Naive thymus-derived CD4-positive, alpha-beta T cell (primary cell): ENCODE results near the gene DAPK1. TPM values are rescaled to one million over a fixed set of nuclear protein-coding genes. Genes with fewer than 3 reads are reported as not detected.

ENCODE experiments used
- ATAC-seq: fragments of 150-1000 bp; cut with Tn5 transposase; 2 replicates; pipeline ENCODE4 v1.10.0; 2021; ENCODE audit warnings: mild to moderate bottlenecking, moderate library complexity
- CTCF ChIA-PET: fragments of 350-600 bp; sonication (Branson Sonifier 250); formaldehyde crosslinking; loops from one replicate; lab custom pipeline; 2021; ENCODE audit warnings: antibody characterized with exemption; lab: Charles Lee
- POLR2A ChIA-PET: fragments of 350-600 bp; sonication (Branson Sonifier 250); formaldehyde crosslinking; loops from one replicate; lab custom pipeline; 2021; ENCODE audit warnings: antibody characterized with exemption, inconsistent platforms; lab: Charles Lee
- DNase-seq, 9 donors: peaks; one replicate each; pipeline versions ENCODE4 v3.0.0 to v3.0.0-alpha.2; 2020 to 2022; ENCODE audit warnings: mixed read lengths in 1 of 9
- H3K27ac ChIP-seq: one replicate; pipeline ENCODE4 v1.7.0; 2013; ENCODE audit warnings: mild to moderate bottlenecking, low read depth, low read length, moderate library complexity
- H3K27me3 ChIP-seq, 2 donors: one replicate each; pipeline ENCODE4 v1.7.0; 2013; ENCODE audit warnings: low read length in 2 of 2, mild to moderate bottlenecking in 2 of 2, moderate library complexity in 2 of 2; ENCODE audit not compliant: control insufficient read depth in 2 of 2, insufficient read depth in 2 of 2
- H3K36me3 ChIP-seq, 3 experiments: 1 replicate in 2 of 3; 2 replicates in 1 of 3; pipeline ENCODE4 v1.7.0; 2013; ENCODE audit warnings: low read length in 3 of 3, mild to moderate bottlenecking in 3 of 3, moderate library complexity in 1 of 3; ENCODE audit not compliant: insufficient read depth in 3 of 3, control insufficient read depth in 2 of 3
- H3K4me1 ChIP-seq, 2 donors: one replicate each; pipeline ENCODE4 v1.7.0; 2013; ENCODE audit warnings: low read length in 2 of 2, mild to moderate bottlenecking in 2 of 2, moderate library complexity in 1 of 2; ENCODE audit not compliant: control insufficient read depth in 2 of 2, insufficient read depth in 2 of 2
- H3K4me3 ChIP-seq: 2 replicates; pipeline ENCODE4 v1.7.0; 2013; ENCODE audit warnings: mild to moderate bottlenecking, low read length
- H3K9me3 ChIP-seq, 3 experiments: 1 replicate in 2 of 3; 2 replicates in 1 of 3; pipeline ENCODE4 v1.7.0; 2013; ENCODE audit warnings: low read length in 3 of 3; ENCODE audit not compliant: control insufficient read depth in 2 of 3
- H3K27ac Mint-ChIP-seq, 9 donors: one replicate each; pipeline ENCODE4 v1.8.0; 2020 to 2022; ENCODE audit warnings: mixed read lengths in 9 of 9, mild to moderate bottlenecking in 8 of 9, moderate library complexity in 5 of 9, inconsistent platforms in 2 of 9
- H3K27me3 Mint-ChIP-seq, 5 donors: one replicate each; pipeline ENCODE4 v1.8.0; 2021 to 2022; ENCODE audit warnings: mixed read lengths in 5 of 5, mild to moderate bottlenecking in 1 of 5
- H3K36me3 Mint-ChIP-seq, 5 donors: one replicate each; pipeline ENCODE4 v1.8.0; 2020 to 2022; ENCODE audit warnings: mixed read lengths in 5 of 5, mild to moderate bottlenecking in 3 of 5, inconsistent platforms in 1 of 5
- H3K4me1 Mint-ChIP-seq, 7 donors: one replicate each; pipeline ENCODE4 v1.8.0; 2020 to 2022; ENCODE audit warnings: mixed read lengths in 7 of 7, mild to moderate bottlenecking in 3 of 7, inconsistent platforms in 1 of 7
- H3K4me3 Mint-ChIP-seq, 10 donors: one replicate each; pipeline ENCODE4 v1.8.0; 2020 to 2022; ENCODE audit warnings: mild to moderate bottlenecking in 10 of 10, mixed read lengths in 10 of 10, moderate library complexity in 6 of 10, inconsistent platforms in 2 of 10
- H3K9me3 Mint-ChIP-seq, 11 donors: one replicate each; pipeline ENCODE4 v1.8.0; 2020 to 2022; ENCODE audit warnings: mixed read lengths in 11 of 11, mild to moderate bottlenecking in 4 of 11, inconsistent platforms in 1 of 11, moderate library complexity in 1 of 11
- intact Hi-C, 2 donors: fragments of 100-400 bp; cut with micrococcal nuclease; formaldehyde crosslinking; loops; one replicate each; pipeline ENCODE4 v1.15.1; 2023
- polyA plus RNA-seq, 2 donors: library from polyadenylated mRNA; unstranded; fragments of 300-500 nt; fragmentation: Illumina TruSeq; gene quantifications; one replicate each; pipeline ENCODE4 v1.2.3, GENCODE V29; 2021
- total RNA-seq, 6 experiments: library from RNA in 5 of 6; stranded (reverse) in 5 of 6; gene quantifications; 1 replicate in 5 of 6; 2 replicates in 1 of 6; pipeline ENCODE4 v1.2.3 and lab custom pipeline; 2021 to 2026

Gene DAPK1
- total and polyA plus RNA-seq, 7 experiments from 2014 or later: 0.20 to 44.8 (median 1.9) TPM

GRCh38 chr9:87515006-87515405, 17.3 kb downstream of the DAPK1 start:
- H3K27me3 ChIP-seq: no peaks in the 10 kb centered on the region
- CTCF ChIA-PET: no interaction called here
- H3K9me3 ChIP-seq: no peaks in the 10 kb centered on the region
- Mint-ChIP-seq H3K9me3 (peaks cover 0 to 5% (median 0%) of the 10 kb centered on the region in 11 donors), H3K27ac (no peak overlapping the region), H3K4me3 (no peak overlapping the region), H3K36me3 (peaks cover 0 to 3% (median 0%) of the 10 kb centered on the region in 5 donors), H3K27me3 (peaks cover 0 to 29% (median 9%) of the 10 kb centered on the region in 5 donors), H3K4me1 (peaks cover 0 to 6% (median 3%) of the 10 kb centered on the region in 7 donors)
- DNase-seq (no peak), ATAC-seq (no peak)
- intact Hi-C loops: no loop called here
- no peak overlapping the region for H3K27ac ChIP-seq
- POLR2A ChIA-PET: no interaction called here
- H3K4me1 ChIP-seq: no peaks in the 10 kb centered on the region
- no peaks in the 10 kb centered on the region for H3K36me3 ChIP-seq
- no peak overlapping the region for H3K4me3 ChIP-seq

DNA sequence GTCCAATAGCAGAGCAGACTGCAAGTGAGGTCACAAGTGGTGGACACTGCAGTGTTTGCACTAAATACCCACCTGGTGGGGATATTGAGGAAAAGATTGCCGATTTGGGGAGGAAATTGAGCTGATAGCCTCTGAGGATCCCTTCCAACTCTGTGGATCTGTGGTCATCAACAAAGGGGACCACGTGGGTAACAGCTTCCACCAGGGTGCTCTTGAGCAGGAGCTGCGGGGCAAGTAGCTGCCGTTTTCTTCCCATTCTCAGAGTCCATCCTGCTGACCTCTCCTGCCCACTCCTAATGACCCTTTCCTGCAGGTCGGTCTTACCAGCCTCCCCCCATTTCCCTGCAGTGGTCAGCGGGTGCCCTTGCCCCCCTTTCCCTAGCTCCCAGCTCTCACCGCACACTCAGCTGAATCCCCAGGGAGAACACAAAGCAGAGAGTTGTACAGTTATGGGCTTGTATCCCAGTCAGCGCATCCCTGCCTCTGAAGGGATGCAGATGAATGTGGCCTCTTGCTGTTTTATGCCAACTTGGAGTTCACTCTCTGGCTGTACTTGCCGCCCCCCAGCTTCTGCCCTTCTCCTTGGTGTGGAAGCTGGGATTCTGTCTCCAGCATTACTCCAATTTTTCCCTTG, 18.0 kb downstream of the DAPK1 start:
- POLR2A ChIA-PET: interaction anchor here (0.6 kb wide), 1 partner anchor 1141 kb away, joined by 3 read pairs; no protein-coding TSS in a partner anchor
- Mint-ChIP-seq H3K27ac (peak overlapping the region in 1 of 9 donors; percentile 37), H3K9me3 (peaks cover 0 to 5% (median 0%) of the 10 kb centered on the region in 11 donors), H3K4me3 (no peak overlapping the region), H3K36me3 (peaks cover 0 to 3% (median 0%) of the 10 kb centered on the region in 5 donors), H3K4me1 (peaks cover 0 to 10% (median 8%) of the 10 kb centered on the region in 7 donors), H3K27me3 (peaks cover 0 to 27% (median 9%) of the 10 kb centered on the region in 5 donors)
- DNase-seq (no peak), ATAC-seq (no peak)
- Histone ChIP-seq H3K27ac (no peak overlapping the region), H3K9me3 (no peaks in the 10 kb centered on the region), H3K27me3 (no peaks in the 10 kb centered on the region), H3K4me1 (no peaks in the 10 kb centered on the region), H3K36me3 (no peaks in the 10 kb centered on the region), H3K4me3 (no peak overlapping the region)
- CTCF ChIA-PET: interaction anchor here (0.6 kb wide), 1 partner anchor 34 kb away, joined by 3 read pairs; no protein-coding TSS in a partner anchor
- intact Hi-C loops: no loop called here

GRCh38 chr9:87516222-87516925, 18.7 kb downstream of the DAPK1 start:
- POLR2A ChIA-PET: interaction anchor here (0.6 kb wide), 1 partner anchor 1142 kb away, joined by 3 read pairs; no protein-coding TSS in a partner anchor
- DNase-seq (no peak), ATAC-seq (peak; percentile 86)
- H3K4me1 ChIP-seq: no peaks in the 10 kb centered on the region
- Mint-ChIP-seq H3K27ac (no peak overlapping the region), H3K36me3 (no peaks in the 10 kb centered on the region), H3K27me3 (peaks cover 0 to 27% (median 6%) of the 10 kb centered on the region in 5 donors), H3K4me3 (no peak overlapping the region), H3K9me3 (peaks cover 0 to 2% (median 0%) of the 10 kb centered on the region in 11 donors), H3K4me1 (peaks cover 0 to 10% (median 8%) of the 10 kb centered on the region in 7 donors)
- CTCF ChIA-PET: interaction anchor here (0.6 kb wide), 1 partner anchor 33 kb away, joined by 3 read pairs; no protein-coding TSS in a partner anchor
- no peaks in the 10 kb centered on the region for H3K36me3 ChIP-seq
- no peaks in the 10 kb centered on the region for H3K9me3 ChIP-seq
- H3K27ac ChIP-seq: no peak overlapping the region
- no peaks in the 10 kb centered on the region for H3K27me3 ChIP-seq
- H3K4me3 ChIP-seq: no peak overlapping the region
- intact Hi-C loops: no loop called here

- no peak overlapping the region for H3K27ac Mint-ChIP-seq
- no peaks in the 10 kb centered on the region for H3K36me3 Mint-ChIP-seq
- H3K9me3 ChIP-seq: no peaks in the 10 kb centered on the region
- CTCF ChIA-PET: no interaction called here
- peaks cover 0 to 10% (median 8%) of the 10 kb centered on the region in 7 donors for H3K4me1 Mint-ChIP-seq
- H3K27me3 Mint-ChIP-seq: peaks cover 0 to 26% (median 8%) of the 10 kb centered on the region in 5 donors
- no peak for DNase-seq
- H3K4me3 ChIP-seq: no peak overlapping the region
- H3K9me3 Mint-ChIP-seq: peaks cover 0 to 5% (median 0%) of the 10 kb centered on the region in 11 donors
- H3K4me1 ChIP-seq: no peaks in the 10 kb centered on the region
- peak; percentile 10 for ATAC-seq
- intact Hi-C loops: no loop called here
- no peaks in the 10 kb centered on the region for H3K27me3 ChIP-seq
- POLR2A ChIA-PET: no interaction called here
- H3K4me3 Mint-ChIP-seq: no peak overlapping the region
- H3K27ac ChIP-seq: no peak overlapping the region
- no peaks in the 10 kb centered on the region for H3K36me3 ChIP-seq
These were observed 19.2 kb downstream of the DAPK1 start for GRCh38 chr9:87516926-87517290.

GRCh38 chr9:87517732-87518131, 20.1 kb downstream of the DAPK1 start:
- H3K36me3 ChIP-seq: no peaks in the 10 kb centered on the region
- H3K27me3 ChIP-seq: no peaks in the 10 kb centered on the region
- no peak for ATAC-seq
- H3K4me1 Mint-ChIP-seq: peaks cover 0 to 10% (median 8%) of the 10 kb centered on the region in 7 donors
- intact Hi-C loops: no loop called here
- no peaks in the 10 kb centered on the region for H3K4me1 ChIP-seq
- no peaks in the 10 kb centered on the region for H3K9me3 ChIP-seq
- no peak overlapping the region for H3K4me3 ChIP-seq
- no peak overlapping the region for H3K27ac ChIP-seq
- H3K27ac Mint-ChIP-seq: no peak overlapping the region
- H3K36me3 Mint-ChIP-seq: no peaks in the 10 kb centered on the region
- H3K27me3 Mint-ChIP-seq: peaks cover 0 to 23% (median 8%) of the 10 kb centered on the region in 5 donors
- no peak overlapping the region for H3K4me3 Mint-ChIP-seq
- H3K9me3 Mint-ChIP-seq: peaks cover 0 to 7% (median 0%) of the 10 kb centered on the region in 11 donors
- ChIA-PET CTCF (interaction anchor here (0.7 kb wide), 1 partner anchor 20 kb away, joined by 7 read pairs; no protein-coding TSS in a partner anchor), POLR2A (no interaction called here)
- DNase-seq: no peak

DNA sequence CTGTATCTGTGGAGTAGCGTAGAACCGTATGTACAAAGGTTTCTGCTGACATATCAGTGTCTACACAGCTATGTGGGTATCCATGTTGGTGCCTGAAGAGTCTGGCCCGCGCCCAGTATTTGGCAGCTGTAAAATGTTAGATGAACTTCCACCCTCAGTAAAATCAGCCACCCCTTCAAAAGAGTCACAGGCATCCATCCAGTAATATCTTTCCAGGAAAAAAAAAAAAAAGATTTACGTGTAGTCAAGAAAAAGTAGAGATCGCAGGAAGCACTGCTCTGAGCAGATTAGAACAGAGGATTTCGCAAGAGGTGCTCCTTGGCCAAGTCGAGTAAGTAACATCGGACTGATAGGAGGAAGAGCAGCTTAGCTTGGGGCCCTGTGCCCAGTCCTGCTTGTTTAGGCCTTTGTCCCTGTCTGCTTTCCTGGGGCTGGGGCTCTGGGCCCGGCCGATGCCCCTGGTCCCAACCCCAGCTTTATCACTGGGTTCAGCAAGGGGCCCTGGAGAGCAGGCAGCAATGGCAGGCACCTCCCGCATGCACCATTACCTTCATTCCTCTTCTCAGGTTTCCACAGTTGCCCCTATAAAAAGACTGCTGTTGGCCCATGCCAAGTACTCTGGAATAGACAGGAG, 21.2 kb downstream of the DAPK1 start:
- Mint-ChIP-seq H3K27me3 (peaks cover 0 to 23% (median 8%) of the 10 kb centered on the region in 5 donors), H3K9me3 (peaks cover 0 to 7% (median 0%) of the 10 kb centered on the region in 11 donors), H3K4me1 (peaks cover 0 to 10% (median 8%) of the 10 kb centered on the region in 7 donors), H3K36me3 (no peaks in the 10 kb centered on the region), H3K27ac (no peak overlapping the region), H3K4me3 (no peak overlapping the region)
- H3K36me3 ChIP-seq: no peaks in the 10 kb centered on the region
- DNase-seq: no peak
- no peak overlapping the region for H3K4me3 ChIP-seq
- no peaks in the 10 kb centered on the region for H3K27me3 ChIP-seq
- H3K27ac ChIP-seq: no peak overlapping the region
- H3K9me3 ChIP-seq: no peaks in the 10 kb centered on the region
- intact Hi-C loops: no loop called here
- POLR2A ChIA-PET: no interaction called here
- ATAC-seq: peak; percentile 55
- CTCF ChIA-PET: no interaction called here
- H3K4me1 ChIP-seq: no peaks in the 10 kb centered on the region
